KOPT-K1 (cell line): Measurements from ENCODE around the gene ALX4.

Experiments
- H3K27ac ChIP-seq: fragments of 200-600 bp; sonication (generic); 2 replicates; pipeline ENCODE4 v1.5.1; 2016; ENCODE audit warnings: antibody characterized with exemption, mild to moderate bottlenecking, low read depth, low read length; ENCODE audit not compliant: poor library complexity, severe bottlenecking
- H3K36me3 ChIP-seq: fragments of 200-600 bp; sonication (generic); 2 replicates; pipeline ENCODE4 v1.5.1; 2017; ENCODE audit warnings: antibody characterized with exemption, mild to moderate bottlenecking, low read length, moderate library complexity; ENCODE audit not compliant: insufficient read depth
- H3K9me3 ChIP-seq: fragments of 200-600 bp; sonication (generic); 2 replicates; pipeline ENCODE4 v1.5.1; 2017; ENCODE audit warnings: antibody characterized with exemption, low read length, mild to moderate bottlenecking; ENCODE audit not compliant: insufficient read depth, poor library complexity, severe bottlenecking

The ALX4 gene

GRCh38 chr11:44327730-44328129 is 17.8 kb upstream of the ALX4 start:
- Histone ChIP-seq H3K27ac (no peak overlapping the region), H3K36me3 (no peaks in the 10 kb centered on the region), H3K9me3 (no peaks in the 10 kb centered on the region)

- Histone ChIP-seq H3K9me3 (no peaks in the 10 kb centered on the region), H3K36me3 (no peaks in the 10 kb centered on the region), H3K27ac (no peak overlapping the region)
Observed at GRCh38 chr11:44326615-44327475, 16.9 kb upstream of the ALX4 start.

DNA sequence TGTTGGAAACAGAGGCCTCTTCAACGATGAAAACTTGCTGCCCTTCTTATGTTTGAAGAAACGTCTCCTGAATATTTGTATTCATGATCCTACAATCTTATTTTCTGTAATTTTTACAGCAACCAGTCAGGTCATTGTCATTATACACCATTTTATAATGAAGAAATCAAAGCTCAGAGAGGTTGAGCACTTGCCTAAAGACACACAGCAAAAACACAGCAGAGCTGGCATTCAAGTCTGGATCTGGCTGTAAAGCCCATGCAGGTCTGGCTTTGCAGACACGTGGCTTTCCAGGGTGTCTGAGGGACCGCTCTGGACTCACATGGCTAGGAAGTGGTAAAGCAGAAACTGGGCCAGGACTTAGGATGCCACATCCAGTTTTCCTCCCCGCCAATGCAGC is 15.8 kb upstream of the ALX4 start:
- Histone ChIP-seq H3K9me3 (no peaks in the 10 kb centered on the region), H3K27ac (no peak overlapping the region), H3K36me3 (no peaks in the 10 kb centered on the region)

GRCh38 chr11:44324749-44325525 is 15.0 kb upstream of the ALX4 start:
- Histone ChIP-seq H3K9me3 (no peaks in the 10 kb centered on the region), H3K36me3 (no peaks in the 10 kb centered on the region), H3K27ac (no peak overlapping the region)

DNA sequence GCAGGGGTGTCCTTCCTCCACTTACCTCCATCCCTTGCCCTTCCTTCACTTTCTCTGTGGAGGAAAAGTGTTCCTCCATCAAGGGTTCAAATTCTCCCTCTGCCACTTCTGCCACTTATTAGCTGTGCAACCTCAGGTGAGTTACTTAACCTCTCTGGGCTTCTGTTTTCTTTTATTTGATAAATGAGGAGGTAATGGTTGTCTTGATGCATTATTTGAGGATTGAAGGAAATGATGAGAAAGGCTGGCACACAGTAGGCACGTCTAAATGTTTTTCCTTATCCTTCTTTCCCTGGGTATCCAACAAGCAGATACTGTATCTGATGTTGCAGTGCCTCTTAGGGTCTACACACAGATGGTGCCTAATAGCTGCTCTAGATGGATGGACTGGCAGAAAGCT is 14.3 kb upstream of the ALX4 start:
- Histone ChIP-seq H3K9me3 (no peaks in the 10 kb centered on the region), H3K36me3 (no peaks in the 10 kb centered on the region), H3K27ac (no peak overlapping the region)

DNA sequence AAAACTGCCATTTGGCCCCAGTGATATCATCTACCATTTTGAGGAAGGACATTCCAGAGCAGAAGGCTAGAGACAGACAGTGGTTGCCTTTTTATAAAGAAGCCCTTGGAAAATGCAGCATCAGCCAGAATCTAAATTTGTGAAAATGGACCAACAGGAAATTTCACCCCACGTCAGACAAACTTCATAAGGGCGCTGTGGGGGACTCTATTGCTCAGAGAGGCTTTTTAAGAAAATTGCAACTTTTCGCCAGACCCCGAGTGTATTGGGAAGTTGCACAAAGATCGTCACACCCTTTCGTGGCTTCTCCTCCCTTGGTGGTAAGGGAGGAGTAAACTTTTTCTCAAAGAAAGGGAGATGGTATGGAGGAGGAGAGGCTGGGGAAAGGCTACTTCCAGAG is 12.3 kb upstream of the ALX4 start:
- H3K27ac ChIP-seq: no peak overlapping the region
- H3K9me3 ChIP-seq: no peaks in the 10 kb centered on the region
- H3K36me3 ChIP-seq: no peaks in the 10 kb centered on the region

GRCh38 chr11:44321059-44321458 is 11.1 kb upstream of the ALX4 start:
- Histone ChIP-seq H3K9me3 (no peaks in the 10 kb centered on the region), H3K27ac (no peak overlapping the region), H3K36me3 (no peaks in the 10 kb centered on the region)

DNA sequence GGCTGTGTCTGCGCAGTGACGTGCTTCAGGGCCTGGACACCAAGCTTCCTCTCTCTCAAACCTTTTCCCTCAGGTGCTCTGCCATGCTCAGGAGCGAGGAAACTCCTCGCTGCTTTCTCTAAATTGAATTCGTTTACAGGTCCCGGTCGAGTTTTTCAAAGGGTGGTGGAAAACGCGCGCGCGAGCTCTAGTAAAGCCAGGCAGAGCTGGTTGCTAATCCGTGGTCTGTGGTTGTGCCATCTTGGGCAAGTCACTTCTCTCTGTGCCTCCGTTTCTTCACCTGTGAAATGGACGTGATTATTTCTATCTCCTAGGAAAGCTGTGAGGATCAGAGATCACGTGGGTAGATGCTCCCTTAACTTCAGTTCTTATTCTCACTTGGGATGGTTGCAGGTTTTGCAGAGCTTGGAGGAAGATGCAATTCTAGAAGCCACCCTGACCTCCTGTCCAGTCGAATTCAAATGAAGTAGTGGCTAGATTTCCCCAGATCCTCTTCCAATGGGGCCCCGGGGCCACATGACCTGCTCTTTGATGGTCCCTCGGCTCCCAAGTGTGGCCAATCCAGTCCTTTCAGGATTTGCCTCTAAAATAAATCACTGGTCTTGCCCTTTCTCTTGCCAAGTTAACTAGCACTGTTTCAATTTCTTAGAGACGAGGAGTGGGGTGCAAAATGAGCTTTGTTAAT is 10.5 kb upstream of the ALX4 start:
- Histone ChIP-seq H3K27ac (no peak overlapping the region), H3K36me3 (no peaks in the 10 kb centered on the region), H3K9me3 (no peaks in the 10 kb centered on the region)

DNA sequence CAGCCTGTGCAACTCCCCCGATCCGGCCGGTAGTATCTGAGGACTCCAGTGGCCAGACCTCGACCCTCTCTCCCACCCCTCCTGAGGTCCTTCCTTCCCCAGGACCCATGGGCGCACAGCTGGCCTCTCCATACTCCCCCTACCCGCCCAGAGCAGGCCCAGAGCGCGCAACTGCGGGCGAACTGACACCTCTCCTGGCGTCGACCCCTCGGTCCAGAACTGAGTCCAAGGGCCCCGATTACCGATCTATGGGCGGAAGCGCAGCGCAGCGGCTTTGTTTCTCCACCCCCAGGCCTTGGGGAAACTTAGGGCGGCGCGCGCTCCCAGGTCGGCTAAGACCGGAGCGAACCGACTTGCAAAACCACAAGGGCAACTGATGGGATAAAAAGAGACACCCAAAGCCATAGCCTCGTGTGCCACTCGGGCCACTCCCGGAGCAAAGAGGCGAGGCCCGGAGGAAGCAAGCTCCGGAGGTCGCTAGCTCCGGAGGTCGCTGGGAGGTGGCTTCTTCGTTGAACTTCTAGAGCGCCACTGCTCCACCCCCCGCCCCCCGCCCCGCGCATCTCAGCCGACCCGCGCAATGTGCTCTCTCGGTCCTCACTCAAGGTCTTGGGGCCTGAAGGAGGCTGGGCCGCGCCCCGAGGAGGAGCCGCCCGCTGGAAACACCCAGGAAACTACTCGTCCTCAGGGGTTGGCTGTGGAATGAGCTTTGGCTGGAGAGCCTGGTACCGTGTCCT is 9.8 kb upstream of the ALX4 start:
- Histone ChIP-seq H3K9me3 (no peaks in the 10 kb centered on the region), H3K27ac (no peak overlapping the region), H3K36me3 (no peaks in the 10 kb centered on the region)

DNA sequence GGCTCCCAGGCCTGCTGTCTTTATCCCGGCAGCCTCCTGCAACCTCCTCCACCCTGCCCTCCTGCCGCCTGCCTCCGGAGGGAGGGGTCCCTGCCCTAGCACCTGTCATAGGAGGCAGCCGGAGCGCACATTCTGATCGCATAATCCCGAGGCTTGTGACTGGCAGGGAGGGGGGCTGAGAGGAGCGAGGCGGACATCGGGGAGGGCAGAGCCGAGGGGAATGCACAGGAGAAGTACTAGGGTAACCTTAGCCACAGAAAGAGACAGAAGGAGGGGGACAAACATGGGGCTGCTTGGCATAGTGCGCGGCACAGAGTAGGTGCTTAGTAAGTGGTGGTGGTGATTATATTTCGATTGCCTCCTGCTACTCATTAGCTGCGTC is 9.2 kb upstream of the ALX4 start:
- Histone ChIP-seq H3K9me3 (no peaks in the 10 kb centered on the region), H3K36me3 (no peaks in the 10 kb centered on the region), H3K27ac (no peak overlapping the region)

DNA sequence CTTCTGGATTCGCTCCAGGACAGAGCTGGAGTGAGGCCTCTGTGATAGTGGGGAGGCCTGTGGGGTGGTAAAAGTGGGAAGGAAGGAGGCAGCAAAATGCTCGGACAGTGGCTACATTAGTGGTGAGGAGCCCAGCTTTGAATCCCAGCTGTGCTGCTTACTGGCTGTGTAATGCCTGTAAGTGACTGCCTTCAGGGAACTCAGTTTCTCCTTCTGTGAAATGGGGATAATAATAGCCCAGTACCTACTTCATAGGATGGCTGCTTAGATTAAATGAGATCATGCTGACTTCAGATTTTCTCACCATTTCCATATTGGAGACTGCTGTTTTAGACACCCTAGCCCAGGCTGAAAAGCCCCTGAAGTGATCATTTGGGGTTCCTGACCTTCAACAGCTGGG is 8.4 kb upstream of the ALX4 start:
- H3K27ac ChIP-seq: no peak overlapping the region
- no peaks in the 10 kb centered on the region for H3K9me3 ChIP-seq
- no peaks in the 10 kb centered on the region for H3K36me3 ChIP-seq

GRCh38 chr11:44316659-44317240 is 6.8 kb upstream of the ALX4 start:
- no peak overlapping the region for H3K27ac ChIP-seq
- H3K9me3 ChIP-seq: no peaks in the 10 kb centered on the region
- H3K36me3 ChIP-seq: no peaks in the 10 kb centered on the region

- no peak overlapping the region for H3K27ac ChIP-seq
- H3K9me3 ChIP-seq: no peaks in the 10 kb centered on the region
- no peaks in the 10 kb centered on the region for H3K36me3 ChIP-seq
Observed at GRCh38 chr11:44315947-44316658, 6.2 kb upstream of the ALX4 start.

GRCh38 chr11:44314733-44315132 is 4.8 kb upstream of the ALX4 start:
- no peaks in the 10 kb centered on the region for H3K9me3 ChIP-seq
- no peaks in the 10 kb centered on the region for H3K36me3 ChIP-seq
- H3K27ac ChIP-seq: no peak overlapping the region
